Measurements from ENCODE around the gene TMEM258. TPM values are rescaled to one million over a fixed set of nuclear protein-coding genes. Genes with fewer than 3 reads are reported as not detected.

Gene TMEM258
- total and polyA plus RNA-seq, 9 of the 15 experiments (the other 6 are each of a cell fraction or from before 2014, with no cell fraction given) = 97.2 to 856 (median 231) TPM

- TF ChIP-seq RREB1 (CRISPR knock-in tag; IDR thresholded peaks at IDR 0.05) (no peak), ELF2 (CRISPR knock-in tag; IDR thresholded peaks at IDR 0.05) (peak; percentile 51; the same call in 1 of the 2 replicates), ZNF75A (CRISPR knock-in tag; IDR thresholded peaks at IDR 0.05) (0 out of 2 replicates have a peak, but pooled peaks have one; percentile 37), ELK3 (CRISPR knock-in tag; IDR thresholded peaks at IDR 0.05) (no peak), PHF8 (IDR thresholded peaks at IDR 0.05; ENCODE audit: borderline replicate concordance, low read length) (peak; percentile 67; the same call in 1 of the 2 replicates), RAD21 (CRISPR knock-in tag; conservative IDR thresholded peaks at IDR 0.05 in 1 of 2, IDR thresholded peaks at IDR 0.05 in 1 of 2) (peak in 1 of 2 experiments; percentile 2; a peak in 1 of 4 replicates), TEAD1 (CRISPR knock-in tag; IDR thresholded peaks at IDR 0.05) (peak; percentile 18 to 90; a peak in 3 of 4 replicates), LARP7 (IDR thresholded peaks at IDR 0.05) (peak; percentile 17; the same call in 1 of the 2 replicates), C11orf30 (IDR thresholded peaks at IDR 0.05; ENCODE audit: low read depth) (no peak), RERE (CRISPR knock-in tag; IDR thresholded peaks at IDR 0.05; ENCODE audit: borderline replicate concordance) (no peak), BRD9 (IDR thresholded peaks at IDR 0.05; ENCODE audit: low read depth, partially characterized antibody) (peak; percentile 64), HNRNPK (IDR thresholded peaks at IDR 0.05; ENCODE audit: low read depth, low read length, poor library complexity, severe bottlenecking) (no peak)
These were observed 22.8 kb upstream of the TMEM258 start (continued) for GRCh38 chr11:61814958-61815789.

Data from K562 (cell line).